Occipital lobe (tissue), 2 donors: ENCODE data around the gene NGRN. TPM values are rescaled to one million over a fixed set of nuclear protein-coding genes. Genes with fewer than 3 reads are reported as not detected.

Experiments
- DNase-seq: peaks from one replicate; lab custom pipeline; 2025; lab: John Stamatoyannopoulos, UW
- total RNA-seq: library from RNA; depleted of rRNA; stranded (reverse); fragments of >200 nt; gene quantifications from one replicate; pipeline ENCODE4 v1.2.3, GENCODE V29; 2014

Gene NGRN, protein sequence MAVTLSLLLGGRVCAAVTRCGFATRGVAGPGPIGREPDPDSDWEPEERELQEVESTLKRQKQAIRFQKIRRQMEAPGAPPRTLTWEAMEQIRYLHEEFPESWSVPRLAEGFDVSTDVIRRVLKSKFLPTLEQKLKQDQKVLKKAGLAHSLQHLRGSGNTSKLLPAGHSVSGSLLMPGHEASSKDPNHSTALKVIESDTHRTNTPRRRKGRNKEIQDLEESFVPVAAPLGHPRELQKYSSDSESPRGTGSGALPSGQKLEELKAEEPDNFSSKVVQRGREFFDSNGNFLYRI
- 241 TPM for total RNA-seq

DNA sequence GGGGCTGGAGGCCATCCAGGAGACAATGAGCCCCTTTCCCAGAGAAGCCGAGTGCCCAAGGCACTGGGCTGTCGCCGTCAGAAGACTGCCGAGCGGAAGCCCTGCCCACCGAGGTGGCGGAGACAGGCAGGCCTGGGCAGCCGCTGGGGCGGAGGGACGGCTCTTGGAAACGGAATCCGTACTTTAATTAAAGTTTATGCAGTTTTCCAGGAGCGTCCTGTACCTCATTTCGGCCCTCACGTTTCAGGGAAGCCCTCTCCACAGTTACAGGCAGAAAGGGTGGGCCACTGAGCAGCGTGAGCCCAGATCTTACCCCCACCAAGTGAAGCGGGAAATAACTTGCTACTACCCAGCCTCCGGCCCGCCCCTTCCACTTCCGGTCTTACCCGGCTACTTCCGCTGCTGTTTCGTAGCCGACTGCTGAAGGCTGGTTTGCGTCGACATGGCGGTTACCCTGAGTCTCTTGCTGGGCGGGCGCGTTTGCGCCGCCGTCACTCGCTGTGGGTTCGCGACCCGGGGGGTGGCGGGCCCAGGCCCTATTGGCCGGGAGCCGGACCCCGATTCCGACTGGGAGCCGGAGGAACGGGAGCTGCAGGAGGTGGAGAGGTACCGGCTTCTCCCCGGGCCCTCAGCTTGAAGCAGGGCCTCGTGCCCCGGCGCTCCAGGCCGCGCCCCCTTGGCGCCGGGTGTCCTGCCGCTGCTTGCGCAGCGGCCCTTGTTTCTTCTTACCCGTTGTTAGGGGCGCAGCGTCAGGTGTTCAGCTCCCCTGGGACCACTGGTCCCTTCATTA lies at the start of gene NGRN:
TSS of gene NGRN (plus strand) at position 402 of the 790 bp plus-strand sequence. CDS start at position 443, 41 bp downstream.
- peak; percentile 91 for DNase-seq

DNA sequence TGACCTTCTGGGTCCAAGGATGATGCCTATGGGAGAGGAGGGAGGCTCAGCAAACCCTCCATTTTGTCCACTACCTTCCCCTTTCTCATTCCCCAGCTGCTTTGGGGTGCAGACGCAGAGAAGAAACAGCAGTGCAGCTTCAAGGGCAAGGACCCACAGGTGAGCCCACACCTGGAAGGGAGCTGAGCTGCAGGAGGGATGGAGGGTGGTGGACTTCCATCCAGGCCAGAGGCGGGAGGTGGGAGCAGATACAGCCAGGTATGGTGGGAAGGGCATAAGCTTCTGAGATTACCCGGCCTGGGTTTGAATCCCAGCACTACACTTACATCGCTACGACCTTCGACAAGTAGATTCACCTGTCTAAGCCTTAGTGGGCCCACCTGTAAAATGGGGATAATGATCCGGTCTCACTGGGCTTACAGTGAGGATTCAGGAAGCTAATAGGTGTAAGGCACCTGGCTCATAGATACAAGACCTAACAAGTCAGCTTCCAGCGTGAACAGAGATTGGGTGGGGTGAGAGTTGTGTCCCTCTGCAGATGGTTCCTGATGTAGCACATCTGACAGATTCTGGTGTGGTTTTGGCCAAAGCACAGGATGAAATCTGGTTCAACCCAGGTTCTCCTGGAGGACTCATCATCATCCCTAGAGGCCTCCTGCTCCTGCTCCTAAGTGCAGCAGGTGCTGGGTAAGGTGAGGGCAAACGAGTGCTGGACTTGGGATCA lies 47.6 kb upstream of the NGRN start:
- no peak for DNase-seq

DNA sequence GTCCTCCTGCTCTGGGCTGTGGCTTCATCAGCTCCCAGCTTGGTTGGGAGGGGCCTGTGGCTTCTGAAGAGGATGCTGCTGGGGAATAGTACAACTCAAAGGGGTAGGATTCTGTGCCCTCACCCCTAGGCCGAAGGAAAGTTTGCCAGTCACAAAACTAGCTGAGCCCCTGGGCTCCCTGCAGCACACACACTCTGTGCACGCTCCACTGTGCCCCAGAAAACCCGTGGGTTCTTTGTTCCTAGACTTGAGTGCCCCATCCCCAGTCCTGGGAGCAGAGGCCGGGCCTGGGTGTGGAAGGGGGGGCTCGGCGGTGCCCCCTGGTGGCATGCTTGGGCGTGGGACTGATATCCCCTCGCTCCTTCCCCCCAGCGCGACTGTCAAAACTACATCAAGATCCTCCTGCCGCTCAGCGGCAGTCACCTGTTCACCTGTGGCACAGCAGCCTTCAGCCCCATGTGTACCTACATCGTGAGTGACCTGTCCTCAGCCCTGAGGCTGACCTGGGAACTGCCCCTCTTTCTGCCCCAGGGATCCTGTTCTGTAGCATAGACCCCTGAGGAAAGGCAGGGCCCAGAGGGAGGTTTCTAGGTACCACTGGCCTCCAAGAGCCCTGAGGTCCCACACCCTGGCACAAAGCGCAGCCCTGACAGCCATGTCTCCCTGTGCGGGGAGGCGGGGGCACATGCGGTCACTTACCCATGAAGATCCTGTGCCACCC lies 45.9 kb upstream of the NGRN start:
- no peak for DNase-seq

DNA sequence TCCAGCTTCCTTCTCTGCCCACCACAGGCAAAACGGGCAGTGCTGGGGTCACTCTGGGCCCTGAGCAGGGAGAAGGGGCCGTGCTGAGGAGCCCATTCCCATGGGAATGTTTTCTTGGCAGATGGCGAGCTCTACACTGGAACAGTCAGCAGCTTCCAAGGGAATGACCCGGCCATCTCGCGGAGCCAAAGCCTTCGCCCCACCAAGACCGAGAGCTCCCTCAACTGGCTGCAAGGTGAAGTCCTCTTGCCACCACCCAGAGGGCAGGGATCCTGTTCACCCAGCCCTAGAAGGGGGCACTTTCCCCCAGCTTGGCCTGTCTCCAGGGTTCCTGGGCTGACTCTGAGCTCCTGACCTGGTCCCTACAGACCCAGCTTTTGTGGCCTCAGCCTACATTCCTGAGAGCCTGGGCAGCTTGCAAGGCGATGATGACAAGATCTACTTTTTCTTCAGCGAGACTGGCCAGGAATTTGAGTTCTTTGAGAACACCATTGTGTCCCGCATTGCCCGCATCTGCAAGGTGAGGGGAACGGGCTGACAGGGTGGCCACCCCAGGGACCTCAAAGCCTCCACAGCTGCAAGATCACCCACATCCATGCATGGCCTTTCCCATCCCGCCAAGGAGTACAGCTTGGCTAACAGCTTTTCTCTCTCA lies 44.1 kb upstream of the NGRN start:
- DNase-seq: peak; percentile 40

DNA sequence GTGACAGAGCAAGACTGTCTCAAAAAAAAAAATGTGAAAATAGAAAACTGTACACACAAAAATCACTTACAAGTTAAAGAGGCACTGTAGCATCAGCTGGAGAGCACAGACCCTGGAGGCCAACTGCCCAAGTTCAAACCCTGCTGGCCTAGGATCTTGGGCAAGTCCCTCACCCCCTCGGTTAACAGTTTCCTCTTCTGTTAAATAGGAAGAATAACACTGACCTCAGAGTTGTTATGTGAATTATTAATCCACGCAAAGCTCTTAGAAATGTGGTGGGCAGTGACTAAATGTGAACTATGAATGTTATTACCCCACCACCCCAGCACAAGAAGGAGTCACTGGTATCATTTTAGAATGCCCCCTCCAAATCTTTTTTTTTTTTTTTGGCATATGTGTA lies 42.9 kb upstream of the NGRN start:
- no peak for DNase-seq

DNA sequence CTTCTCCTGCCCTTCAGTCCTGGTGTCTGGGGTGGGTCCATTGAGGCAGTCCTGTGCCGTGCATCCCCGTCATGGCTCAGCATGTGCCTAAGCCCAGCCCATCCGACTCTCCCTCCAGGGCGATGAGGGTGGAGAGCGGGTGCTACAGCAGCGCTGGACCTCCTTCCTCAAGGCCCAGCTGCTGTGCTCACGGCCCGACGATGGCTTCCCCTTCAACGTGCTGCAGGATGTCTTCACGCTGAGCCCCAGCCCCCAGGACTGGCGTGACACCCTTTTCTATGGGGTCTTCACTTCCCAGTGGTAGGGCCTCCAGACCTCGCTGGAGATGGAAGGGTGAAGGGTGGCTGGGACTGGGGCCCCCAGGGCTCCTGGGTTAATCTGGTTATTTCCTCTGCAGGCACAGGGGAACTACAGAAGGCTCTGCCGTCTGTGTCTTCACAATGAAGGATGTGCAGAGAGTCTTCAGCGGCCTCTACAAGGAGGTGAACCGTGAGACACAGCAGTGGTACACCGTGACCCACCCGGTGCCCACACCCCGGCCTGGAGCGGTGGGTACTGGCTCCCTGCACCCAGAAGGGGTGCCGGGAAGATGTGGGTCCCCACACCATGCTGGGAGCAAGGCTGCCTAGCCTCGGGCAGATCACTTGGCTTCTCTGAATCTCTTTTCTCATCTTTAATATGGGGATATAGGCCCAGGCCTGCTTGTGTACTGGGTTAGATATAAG lies 41.9 kb upstream of the NGRN start:
- no peak for DNase-seq

DNA sequence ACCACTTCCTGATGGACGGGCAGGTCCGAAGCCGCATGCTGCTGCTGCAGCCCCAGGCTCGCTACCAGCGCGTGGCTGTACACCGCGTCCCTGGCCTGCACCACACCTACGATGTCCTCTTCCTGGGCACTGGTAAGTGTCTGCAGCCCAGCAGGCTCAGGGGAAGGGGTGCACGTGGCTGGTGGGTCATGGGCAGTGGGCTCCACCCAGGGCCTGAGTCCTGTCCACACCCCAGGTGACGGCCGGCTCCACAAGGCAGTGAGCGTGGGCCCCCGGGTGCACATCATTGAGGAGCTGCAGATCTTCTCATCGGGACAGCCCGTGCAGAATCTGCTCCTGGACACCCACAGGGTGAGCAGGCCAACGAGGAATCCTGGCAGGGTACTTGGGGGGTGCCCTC lies 40.4 kb upstream of the NGRN start:
- no peak for DNase-seq

DNA sequence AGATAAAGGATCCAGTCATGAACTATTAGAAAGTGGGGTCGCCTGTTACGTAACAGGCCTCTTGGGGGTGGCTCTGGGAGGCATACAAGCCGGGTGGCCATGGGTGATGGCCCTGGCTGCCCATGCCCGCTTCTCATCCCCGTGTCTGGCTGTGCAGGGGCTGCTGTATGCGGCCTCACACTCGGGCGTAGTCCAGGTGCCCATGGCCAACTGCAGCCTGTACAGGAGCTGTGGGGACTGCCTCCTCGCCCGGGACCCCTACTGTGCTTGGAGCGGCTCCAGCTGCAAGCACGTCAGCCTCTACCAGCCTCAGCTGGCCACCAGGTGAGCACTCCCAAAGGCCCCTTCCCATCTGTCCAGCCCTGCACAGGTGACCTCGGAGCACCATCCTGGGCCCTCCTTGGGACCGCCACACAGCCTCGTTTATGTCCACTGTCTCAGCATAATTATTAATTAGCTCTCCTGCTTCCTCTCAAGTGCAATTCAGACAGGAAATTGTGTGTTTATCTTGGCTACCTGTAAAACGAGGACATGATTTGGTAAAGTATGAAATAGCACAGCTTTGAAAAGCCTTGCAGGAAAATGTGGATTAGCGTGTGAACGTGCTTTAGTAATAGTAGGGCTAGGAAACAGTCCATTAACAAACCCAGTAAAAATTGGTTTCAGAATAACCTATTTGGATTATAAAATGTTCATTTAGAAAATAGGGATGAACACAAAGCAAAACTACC lies 39.8 kb upstream of the NGRN start:
- no peak for DNase-seq

DNA sequence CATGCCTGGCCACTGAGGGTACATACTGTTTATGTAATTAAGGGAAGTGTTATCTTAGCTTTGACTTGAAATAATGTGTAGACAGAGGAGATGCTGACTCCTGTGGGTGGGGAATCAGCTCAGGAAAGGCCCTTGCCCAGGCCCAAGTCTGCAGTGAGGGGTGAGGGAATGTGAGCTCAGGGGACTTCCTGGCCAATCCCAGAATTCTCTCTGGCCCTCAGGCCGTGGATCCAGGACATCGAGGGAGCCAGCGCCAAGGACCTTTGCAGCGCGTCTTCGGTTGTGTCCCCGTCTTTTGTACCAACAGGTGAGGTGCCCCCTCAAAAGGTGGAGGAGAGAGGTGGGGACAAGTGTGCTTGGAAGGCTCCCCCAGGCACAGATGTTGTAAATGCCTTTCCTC lies 38.1 kb upstream of the NGRN start:
- no peak for DNase-seq

DNA sequence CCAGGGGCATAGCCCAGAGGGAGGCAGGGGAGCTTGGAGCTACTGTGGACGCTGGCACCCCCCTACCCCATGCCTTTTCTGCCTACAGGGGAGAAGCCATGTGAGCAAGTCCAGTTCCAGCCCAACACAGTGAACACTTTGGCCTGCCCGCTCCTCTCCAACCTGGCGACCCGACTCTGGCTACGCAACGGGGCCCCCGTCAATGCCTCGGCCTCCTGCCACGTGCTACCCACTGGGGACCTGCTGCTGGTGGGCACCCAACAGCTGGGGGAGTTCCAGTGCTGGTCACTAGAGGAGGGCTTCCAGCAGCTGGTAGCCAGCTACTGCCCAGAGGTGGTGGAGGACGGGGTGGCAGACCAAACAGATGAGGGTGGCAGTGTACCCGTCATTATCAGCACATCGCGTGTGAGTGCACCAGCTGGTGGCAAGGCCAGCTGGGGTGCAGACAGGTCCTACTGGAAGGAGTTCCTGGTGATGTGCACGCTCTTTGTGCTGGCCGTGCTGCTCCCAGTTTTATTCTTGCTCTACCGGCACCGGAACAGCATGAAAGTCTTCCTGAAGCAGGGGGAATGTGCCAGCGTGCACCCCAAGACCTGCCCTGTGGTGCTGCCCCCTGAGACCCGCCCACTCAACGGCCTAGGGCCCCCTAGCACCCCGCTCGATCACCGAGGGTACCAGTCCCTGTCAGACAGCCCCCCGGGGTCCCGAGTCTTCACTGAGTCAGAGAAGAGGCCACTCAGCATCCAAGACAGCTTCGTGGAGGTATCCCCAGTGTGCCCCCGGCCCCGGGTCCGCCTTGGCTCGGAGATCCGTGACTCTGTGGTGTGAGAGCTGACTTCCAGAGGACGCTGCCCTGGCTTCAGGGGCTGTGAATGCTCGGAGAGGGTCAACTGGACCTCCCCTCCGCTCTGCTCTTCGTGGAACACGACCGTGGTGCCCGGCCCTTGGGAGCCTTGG lies 37.4 kb upstream of the NGRN start:
- DNase-seq: no peak

DNA sequence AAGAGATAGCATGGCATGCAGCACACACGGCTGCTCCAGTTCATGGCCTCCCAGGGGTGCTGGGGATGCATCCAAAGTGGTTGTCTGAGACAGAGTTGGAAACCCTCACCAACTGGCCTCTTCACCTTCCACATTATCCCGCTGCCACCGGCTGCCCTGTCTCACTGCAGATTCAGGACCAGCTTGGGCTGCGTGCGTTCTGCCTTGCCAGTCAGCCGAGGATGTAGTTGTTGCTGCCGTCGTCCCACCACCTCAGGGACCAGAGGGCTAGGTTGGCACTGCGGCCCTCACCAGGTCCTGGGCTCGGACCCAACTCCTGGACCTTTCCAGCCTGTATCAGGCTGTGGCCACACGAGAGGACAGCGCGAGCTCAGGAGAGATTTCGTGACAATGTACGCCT lies 36.5 kb upstream of the NGRN start:
- no peak for DNase-seq

DNA sequence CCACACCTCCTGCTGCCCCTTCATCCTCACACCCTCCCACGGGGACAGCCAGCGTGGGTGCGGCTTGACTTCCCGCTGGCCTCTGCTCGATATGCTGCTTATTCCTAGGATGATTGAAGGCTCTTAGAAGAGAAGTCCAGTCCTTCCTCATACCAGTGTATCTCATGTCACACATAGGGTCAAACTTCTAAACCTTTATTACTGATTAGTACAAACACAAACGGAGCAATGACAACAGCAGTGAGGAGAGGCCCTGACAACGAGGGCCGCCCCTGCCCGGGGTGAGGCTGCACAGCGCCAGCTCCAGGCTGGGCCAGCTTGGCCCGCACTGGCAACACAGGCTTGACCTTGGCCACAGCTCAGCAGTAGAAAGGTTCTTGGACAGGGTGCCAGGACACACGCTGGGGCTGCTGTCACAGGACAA lies 35.4 kb upstream of the NGRN start:
- no peak for DNase-seq

DNA sequence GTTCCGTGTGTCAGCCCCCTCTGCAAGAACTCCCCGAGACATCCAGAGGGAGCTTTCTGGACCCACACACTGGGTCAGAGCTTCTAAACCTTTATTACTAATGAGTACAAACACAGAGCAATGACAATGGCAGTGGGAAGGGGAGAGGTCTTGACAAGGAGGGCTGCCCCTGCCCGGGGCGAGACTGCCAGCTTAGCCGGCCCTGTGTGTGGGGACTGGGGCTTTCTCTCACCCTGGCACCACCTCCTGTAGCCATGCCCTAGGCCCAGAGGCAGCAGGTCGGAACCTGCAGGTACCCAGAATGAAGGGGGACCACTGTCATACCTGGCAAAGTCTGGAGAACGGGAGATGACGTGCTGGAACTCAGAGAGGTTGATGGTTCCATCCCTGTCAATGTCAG lies 34.9 kb upstream of the NGRN start:
- no peak for DNase-seq

DNA sequence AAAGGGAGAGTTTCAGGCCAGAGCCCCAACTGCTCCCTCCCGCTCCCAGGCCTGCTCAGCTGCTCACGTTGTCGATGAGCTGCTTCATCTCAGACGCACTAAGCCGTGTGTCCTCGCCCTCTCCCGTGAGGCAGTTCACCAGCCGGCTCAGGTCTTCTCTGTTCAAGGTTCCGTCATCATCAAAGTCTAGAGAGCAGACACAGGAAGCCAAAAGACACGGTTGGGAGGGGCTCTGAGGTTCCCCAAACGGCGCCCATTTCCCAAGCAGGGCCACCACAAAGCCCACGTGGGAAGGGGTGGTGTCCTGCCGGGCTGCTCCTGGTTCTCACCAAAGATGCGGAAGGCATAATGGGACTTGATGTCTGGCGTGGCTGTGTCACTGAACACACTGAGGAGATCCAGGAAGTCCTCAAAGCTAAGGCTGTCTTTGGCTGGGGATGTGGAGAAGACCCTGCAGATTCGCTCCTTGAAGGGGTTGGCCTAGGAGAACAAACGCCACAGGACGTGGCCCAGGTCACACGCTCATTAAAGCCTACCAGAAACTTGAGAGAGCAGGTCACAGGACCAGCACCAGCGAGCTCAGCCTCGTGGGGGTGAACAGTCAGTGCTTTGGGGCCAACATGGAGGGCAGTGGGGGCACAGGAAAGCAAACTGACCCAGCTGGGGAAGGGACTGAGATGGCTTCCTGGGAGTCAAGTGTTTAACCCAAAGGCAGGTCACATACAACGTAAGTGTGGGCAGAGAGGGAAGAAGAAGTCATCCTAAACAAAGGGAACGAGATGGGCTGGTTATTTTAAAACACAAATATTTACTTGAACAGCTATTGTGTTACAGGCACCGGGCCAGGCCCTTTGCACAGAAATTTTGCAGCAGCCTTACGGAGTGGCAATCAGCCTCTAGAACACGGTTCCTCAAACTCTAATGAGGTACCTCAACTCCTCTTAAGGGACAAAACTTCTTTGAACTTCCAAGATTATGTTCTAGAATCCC lies 34.1 kb upstream of the NGRN start:
- no peak for DNase-seq

DNA sequence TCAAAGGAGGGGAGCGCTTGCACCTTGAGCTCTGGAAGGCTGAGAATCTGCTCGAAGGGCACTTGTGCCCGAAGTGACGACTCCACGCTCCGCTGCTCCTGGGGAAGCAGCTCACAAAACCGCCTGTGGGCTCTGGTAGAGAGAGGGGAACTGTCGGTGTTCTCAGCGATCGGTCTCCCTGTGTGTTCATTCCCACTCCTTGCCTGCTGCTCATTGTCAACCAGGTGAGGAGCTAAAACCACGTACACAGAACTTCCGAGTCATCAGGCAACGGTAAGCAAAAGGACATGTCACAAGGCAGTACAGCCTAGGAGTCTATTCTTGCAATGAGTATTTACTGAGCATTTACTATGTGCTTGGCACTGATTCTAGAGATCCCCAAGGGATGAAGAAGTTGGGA lies 33.3 kb upstream of the NGRN start:
- DNase-seq: no peak

DNA sequence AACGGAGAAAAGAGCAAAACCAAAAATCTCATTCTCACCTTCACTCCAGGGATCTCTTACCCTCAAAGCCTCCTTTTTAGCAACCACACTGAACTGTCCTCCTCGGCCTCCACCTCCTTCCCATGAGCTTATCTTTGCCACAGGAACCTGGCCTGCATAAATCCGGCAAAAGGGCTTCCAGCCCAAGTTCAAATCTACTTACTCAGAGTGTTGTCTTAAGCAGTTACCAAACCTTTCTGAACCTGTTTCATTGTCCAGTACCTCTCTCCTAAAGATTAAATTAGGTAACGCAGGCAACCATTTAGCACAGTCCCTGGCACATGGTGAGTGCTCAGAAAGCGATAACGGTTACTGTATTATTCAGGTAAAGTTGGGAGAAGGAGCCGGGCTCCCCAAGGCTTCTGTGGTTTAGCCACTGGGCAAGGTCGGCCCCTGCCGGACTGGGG lies 32.5 kb upstream of the NGRN start:
- DNase-seq: no peak

DNA sequence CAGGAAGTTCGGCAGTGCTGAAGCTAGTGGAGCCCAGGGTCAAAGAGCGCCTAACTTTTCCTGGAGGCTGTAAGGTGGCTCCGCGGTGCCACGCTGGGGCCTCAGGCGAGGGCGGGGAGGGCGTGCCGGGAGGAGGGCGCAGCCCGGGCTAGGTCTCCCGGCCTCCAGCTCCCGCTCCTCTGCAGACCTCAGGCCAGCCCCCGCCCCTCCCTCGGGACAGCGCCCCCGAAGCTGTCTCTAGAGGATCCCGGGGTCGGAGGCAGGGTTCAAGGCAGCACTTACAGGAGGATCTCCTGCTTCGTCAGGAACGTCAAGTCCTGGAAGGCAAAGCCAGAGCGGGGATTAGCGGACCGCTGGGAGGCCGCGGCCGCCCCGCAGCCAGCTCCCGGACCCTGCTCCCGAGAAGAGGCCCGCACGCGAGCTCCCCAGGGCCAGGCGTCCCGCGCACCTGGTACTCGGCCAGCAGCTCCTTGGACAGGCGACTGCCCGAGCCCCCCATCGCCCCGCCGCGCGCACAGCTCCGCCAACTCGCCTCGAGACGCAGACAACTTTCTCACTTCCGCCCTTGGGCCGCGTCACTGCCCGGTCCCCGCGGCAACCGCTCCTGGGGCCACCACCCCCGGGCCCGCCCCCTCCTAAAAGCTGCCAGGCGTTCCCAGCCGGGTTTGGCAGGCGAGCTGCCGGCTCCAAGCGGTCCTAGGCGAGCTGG lies 31.9 kb upstream of the NGRN start, which contains the start of gene CIB1:
TSS of gene CIB1 (minus strand) at position 555 of the 709 bp plus-strand sequence. CDS start at position 499, 56 bp downstream.
- peak; percentile 97 for DNase-seq
